Measurements from ENCODE around the gene IKZF1. TPM values are rescaled to one million over a fixed set of nuclear protein-coding genes. Genes with fewer than 3 reads are reported as not detected.

Gene IKZF1
- total RNA-seq, 1 experiment from 2014 or later, result 0.57 TPM

DNA sequence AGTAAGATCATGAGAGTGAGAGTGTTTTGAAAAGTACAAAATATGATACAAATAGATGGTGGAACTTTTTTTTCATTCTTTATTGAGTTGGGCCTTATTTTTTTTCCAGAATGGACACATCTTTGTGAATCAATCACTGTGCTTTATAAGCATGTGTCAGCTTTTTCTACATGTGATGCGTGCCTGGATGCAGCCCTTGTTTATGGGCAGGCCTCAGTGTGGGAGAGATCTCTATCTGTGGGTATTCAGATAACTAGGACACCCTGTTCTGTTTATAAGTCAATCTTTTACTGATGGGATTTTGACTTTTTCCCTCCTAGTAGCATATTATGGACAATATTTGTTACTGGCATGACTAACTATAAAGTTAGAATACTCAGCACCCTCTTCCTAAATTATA lies 42.9 kb upstream of the IKZF1 start:
- Histone ChIP-seq H3K4me3 (replicated peaks in 1 of 2; ENCODE audit: low read depth in 1 of 2, low read length in 2 of 2) (no peak overlapping the region), H3K27ac (ENCODE audit: low read depth, low read length) (no peak overlapping the region), H3K9me3 (ENCODE audit: control insufficient read depth in 1 of 2, insufficient read depth in 1 of 2, low read depth in 1 of 2, low read length in 2 of 2) (no peaks in the 10 kb centered on the region), H3K9me2 (ENCODE audit: insufficient read depth) (no peaks in the 10 kb centered on the region), H3K4me2 (ENCODE audit: low read length) (no peak overlapping the region), H3K4me1 (ENCODE audit: control insufficient read depth in 1 of 2, insufficient read depth in 2 of 2, low read length in 2 of 2) (no peaks in the 10 kb centered on the region), H2AFZ (ENCODE audit: low read depth, low read length, poor library complexity, severe bottlenecking) (no peak overlapping the region), H3K79me2 (ENCODE audit: insufficient read depth, low read length) (no peaks in the 10 kb centered on the region), H3K9ac (ENCODE audit: low read length) (no peak overlapping the region), H4K20me1 (ENCODE audit: insufficient read depth) (no peaks in the 10 kb centered on the region), H3K36me3 (ENCODE audit: control insufficient read depth in 1 of 2, insufficient read depth in 2 of 2, low read length in 2 of 2) (no peaks in the 10 kb centered on the region), H3K27me3 (ENCODE audit: insufficient read depth, low read length) (no peaks in the 10 kb centered on the region)
- DNase-seq (ENCODE audit: low read depth, low spot score) (no peak), ATAC-seq (no peak)
- ChIA-PET POLR2A (no interaction called here), RAD21 (ENCODE audit: low non-redundant PET in 1 of 2, low total read pairs in 2 of 2, uncharacterized antibody in 2 of 2, unreplicated experiment in 2 of 2) (no interaction called here), CTCF (no interaction called here)
- BruUV-seq (replicated peaks), result no TSS peak
- TF ChIP-seq, protein P1, sequence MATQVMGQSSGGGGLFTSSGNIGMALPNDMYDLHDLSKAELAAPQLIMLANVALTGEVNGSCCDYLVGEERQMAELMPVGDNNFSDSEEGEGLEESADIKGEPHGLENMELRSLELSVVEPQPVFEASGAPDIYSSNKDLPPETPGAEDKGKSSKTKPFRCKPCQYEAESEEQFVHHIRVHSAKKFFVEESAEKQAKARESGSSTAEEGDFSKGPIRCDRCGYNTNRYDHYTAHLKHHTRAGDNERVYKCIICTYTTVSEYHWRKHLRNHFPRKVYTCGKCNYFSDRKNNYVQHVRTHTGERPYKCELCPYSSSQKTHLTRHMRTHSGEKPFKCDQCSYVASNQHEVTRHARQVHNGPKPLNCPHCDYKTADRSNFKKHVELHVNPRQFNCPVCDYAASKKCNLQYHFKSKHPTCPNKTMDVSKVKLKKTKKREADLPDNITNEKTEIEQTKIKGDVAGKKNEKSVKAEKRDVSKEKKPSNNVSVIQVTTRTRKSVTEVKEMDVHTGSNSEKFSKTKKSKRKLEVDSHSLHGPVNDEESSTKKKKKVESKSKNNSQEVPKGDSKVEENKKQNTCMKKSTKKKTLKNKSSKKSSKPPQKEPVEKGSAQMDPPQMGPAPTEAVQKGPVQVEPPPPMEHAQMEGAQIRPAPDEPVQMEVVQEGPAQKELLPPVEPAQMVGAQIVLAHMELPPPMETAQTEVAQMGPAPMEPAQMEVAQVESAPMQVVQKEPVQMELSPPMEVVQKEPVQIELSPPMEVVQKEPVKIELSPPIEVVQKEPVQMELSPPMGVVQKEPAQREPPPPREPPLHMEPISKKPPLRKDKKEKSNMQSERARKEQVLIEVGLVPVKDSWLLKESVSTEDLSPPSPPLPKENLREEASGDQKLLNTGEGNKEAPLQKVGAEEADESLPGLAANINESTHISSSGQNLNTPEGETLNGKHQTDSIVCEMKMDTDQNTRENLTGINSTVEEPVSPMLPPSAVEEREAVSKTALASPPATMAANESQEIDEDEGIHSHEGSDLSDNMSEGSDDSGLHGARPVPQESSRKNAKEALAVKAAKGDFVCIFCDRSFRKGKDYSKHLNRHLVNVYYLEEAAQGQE (IDR thresholded peaks at IDR 0.05; ENCODE audit: low read depth), result no peak
- no peak for TF ChIP-seq JUND (IDR thresholded peaks at IDR 0.05)
- TF ChIP-seq SIN3A (IDR thresholded peaks at IDR 0.05; ENCODE audit: low read depth), result no peak
- TF ChIP-seq POLR2AphosphoS5 (IDR thresholded peaks at IDR 0.05; ENCODE audit: low read depth, low read length), result no peak
- no peak for TF ChIP-seq SP1 (IDR thresholded peaks at IDR 0.05; ENCODE audit: low read depth)
- TF ChIP-seq TCF7L2 (IDR thresholded peaks at IDR 0.05; ENCODE audit: borderline replicate concordance, extremely low read depth, insufficient read depth, insufficient read length), result no peak
- TF ChIP-seq, protein P2, sequence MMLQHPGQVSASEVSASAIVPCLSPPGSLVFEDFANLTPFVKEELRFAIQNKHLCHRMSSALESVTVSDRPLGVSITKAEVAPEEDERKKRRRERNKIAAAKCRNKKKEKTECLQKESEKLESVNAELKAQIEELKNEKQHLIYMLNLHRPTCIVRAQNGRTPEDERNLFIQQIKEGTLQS (IDR thresholded peaks at IDR 0.05), result no peak
- no peak for TF ChIP-seq EZH2 (IDR thresholded peaks at IDR 0.05)
- no peak for TF ChIP-seq YY1 (IDR thresholded peaks at IDR 0.05; ENCODE audit: extremely low read depth, insufficient replicate concordance, low read depth, low read length)
- no peak for TF ChIP-seq EZH2phosphoT487 (IDR thresholded peaks at IDR 0.05; ENCODE audit: borderline replicate concordance)
- TF ChIP-seq FOSL1 (IDR thresholded peaks at IDR 0.05; ENCODE audit: low read depth), result no peak
- TF ChIP-seq, protein P3, sequence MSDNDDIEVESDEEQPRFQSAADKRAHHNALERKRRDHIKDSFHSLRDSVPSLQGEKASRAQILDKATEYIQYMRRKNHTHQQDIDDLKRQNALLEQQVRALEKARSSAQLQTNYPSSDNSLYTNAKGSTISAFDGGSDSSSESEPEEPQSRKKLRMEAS (IDR thresholded peaks at IDR 0.05), result no peak
- TF ChIP-seq RAD21 (IDR thresholded peaks at IDR 0.05; ENCODE audit: low read depth), result no peak
- no peak for TF ChIP-seq POLR2A (IDR thresholded peaks at IDR 0.05; ENCODE audit: borderline replicate concordance, extremely low read depth, insufficient read depth, insufficient read length)
- no peak for TF ChIP-seq ZFX (IDR thresholded peaks at IDR 0.05)
- TF ChIP-seq ELF1 (IDR thresholded peaks at IDR 0.05; ENCODE audit: borderline replicate concordance, low read depth), result no peak
- intact Hi-C loops (cut with micrococcal nuclease), result no loop called here
